DMS53 (cell line): ENCODE data around the gene PUS10.
"Not testable (repeated sequence)": the region's sequence is repeated elsewhere in the genome, so short reads cannot be mapped to it uniquely, and the experiment has no call there.

Experiments used
- DNase-seq: peaks from one replicate; lab custom pipeline; 2025; lab: John Stamatoyannopoulos, UW

PUS10 gene

DNA sequence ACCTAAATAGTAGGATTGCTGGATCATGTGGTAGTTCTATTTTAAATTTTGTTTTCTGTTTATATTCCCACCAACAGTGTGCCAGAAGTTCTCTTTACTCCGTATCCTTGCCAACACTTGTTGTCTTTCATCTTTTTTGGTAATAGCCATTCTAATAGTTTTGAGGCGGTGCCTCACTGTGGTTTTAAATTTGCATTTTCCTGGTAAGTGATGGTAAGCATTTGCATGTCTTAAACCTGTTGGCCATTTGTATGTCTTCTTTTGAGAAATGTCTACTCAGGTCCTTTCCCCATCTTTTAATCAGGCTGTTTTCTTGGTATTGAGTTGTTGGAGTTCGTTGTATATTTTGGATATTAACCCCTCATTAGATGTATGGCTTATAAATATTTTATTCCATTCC, 85.1 kb downstream of the PUS10 start:
- DNase-seq = no peak

- not testable (repeated sequence) for DNase-seq
These were observed 86.0 kb downstream of the PUS10 start for GRCh38 chr2:60932061-60932460.

DNA sequence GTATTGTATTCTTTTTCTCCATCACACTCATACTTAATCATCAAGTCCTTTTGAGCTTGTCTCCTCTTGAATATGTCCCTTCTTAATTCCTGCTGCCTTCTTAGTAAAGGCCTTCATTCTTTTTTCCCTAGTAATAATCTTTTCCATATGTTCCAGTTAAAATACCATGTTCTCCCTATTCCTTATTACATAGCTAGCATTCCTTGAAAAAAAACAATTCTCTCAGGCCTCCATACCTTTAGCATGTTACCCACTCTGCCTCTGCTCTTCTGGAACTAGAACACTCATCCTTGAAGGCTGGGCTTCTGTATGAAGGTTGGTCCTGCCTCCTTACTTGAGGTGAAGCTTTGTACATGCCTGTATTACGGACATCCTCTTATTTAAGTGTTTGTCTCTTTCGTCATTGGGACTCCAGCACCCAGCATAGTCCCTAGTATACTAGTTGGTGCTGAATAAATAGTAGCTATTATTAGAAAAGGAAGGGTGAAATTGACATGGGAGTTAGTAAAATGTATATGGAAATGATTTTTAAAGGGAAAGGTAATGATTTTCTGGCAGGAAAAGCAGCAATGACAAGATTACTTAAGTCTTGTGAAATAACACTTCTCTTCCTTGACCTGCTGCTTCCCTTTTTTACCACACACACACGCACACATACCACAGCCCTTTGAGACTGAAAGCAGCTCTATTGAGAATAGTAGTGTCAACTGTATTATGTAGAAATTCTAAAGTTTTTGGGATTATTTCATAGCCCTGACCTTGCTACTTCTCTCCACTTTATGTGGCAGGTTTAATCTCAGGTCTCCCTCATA, 91.1 kb downstream of the PUS10 start:
- DNase-seq = no peak

DNA sequence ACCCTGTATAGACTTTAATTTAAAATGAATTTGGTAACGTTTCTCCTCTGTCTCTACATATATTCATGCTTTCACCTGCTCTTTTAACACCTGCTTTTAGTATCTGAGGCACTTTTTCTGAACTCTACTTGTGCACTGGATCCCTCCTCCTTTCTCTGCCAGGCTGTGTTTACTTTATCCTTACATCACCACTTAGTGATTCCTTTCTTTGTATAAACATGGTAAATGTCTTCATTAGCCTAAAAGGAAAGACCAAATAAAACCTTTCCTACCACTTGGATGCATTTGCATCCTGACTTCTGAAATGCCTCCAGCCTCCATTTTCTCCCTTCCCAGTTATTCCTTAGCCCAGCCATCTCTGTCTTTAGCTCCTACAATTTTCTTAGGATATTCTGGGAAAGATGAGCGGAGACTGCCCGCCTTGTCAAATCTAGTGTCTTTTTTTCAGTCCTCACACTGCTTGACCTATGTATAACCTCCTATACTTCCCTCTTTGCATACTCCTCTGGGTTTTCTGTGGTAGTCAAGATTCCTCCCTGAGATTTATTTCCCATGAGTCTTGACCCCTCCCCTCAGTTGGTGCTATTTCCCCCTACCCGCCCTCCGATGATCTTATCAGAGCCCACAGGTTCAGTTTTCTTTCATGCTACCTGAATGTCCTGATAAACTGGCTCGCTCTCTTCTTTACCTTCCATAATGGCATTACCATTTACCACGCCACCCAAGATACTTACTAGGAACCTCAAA, 91.9 kb downstream of the PUS10 start:
- DNase-seq = peak; percentile 79

- no peak for DNase-seq
These were observed 110.7 kb downstream of the PUS10 start for GRCh38 chr2:60907329-60907728.

DNA sequence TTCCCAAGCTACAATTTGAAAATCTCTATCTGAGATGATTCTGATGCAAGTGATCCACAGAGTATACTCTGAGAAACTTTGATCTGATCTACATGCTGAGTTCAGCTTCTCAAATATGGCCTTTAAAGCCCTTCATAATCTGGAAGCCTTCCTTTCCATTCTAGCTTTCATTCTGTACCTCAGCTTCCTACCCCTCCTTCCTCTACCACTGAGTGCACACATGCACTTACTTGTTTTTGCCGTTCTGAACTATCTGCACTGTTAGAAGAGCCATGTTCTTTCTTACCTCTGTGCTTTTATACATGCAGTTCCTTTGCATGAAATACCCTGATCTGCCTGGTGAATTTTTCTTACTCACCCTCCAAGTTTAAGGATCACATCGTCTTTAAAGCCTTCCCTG, 111.7 kb downstream of the PUS10 start:
- DNase-seq = no peak

DNA sequence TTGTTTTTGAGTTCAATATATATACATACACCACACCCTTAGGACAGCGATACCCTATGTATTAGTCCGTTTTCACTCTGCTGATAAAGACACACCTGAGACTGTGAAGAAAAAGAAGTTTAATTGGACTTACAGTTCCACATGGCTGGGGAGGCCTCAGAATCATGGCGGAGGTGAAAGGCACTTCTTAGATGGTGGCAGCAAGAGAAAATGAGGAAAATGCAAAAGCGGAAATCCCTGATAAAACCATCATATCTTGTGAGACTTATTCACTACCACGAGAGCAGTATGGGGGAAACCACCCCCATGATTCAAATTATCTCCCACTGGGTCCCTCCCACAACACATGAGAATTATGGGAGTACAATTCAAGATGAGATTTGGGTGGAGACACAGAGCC, 112.2 kb downstream of the PUS10 start:
- DNase-seq = not testable (repeated sequence)

- DNase-seq = not testable (repeated sequence)
These were observed 116.8 kb downstream of the PUS10 start for GRCh38 chr2:60901296-60901695.

DNA sequence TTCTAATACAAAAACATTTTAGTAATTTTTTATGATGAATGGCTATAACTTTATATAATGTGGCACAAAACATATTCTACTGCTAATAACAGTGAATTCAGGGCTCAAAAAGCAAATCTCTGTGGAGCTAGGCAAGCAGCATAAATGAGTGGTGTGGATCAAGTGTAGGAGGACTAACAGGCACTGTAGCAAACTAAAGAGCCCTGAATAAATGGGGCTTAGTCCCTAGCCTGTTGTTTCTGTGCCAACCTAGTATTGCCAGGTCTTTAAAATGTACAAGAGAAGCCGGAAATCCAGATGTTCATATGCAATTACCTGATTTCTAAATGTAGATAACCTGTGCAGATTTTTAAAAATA, 118.2 kb downstream of the PUS10 start:
- no peak for DNase-seq

GRCh38 chr2:60899230-60899891, 118.7 kb downstream of the PUS10 start:
- DNase-seq = no peak

GRCh38 chr2:60898567-60898966, 119.5 kb downstream of the PUS10 start:
- no peak for DNase-seq
